Muscle of leg (tissue), 11 donors: ENCODE measurements around the gene KIN. TPM values are rescaled to one million over a fixed set of nuclear protein-coding genes. Genes with fewer than 3 reads are reported as not detected.

Source experiments
- DNase-seq: peaks from one replicate; pipeline ENCODE4 v3.0.0; 2013
- H3K27ac ChIP-seq: one replicate; pipeline ENCODE4 v1.5.1; 2013; ENCODE audit warnings: mild to moderate bottlenecking, low read length, control low read depth
- H3K27me3 ChIP-seq: one replicate; pipeline ENCODE4 v1.6.1; 2013; ENCODE audit warnings: low read length; ENCODE audit not compliant: control insufficient read depth, insufficient read depth
- H3K36me3 ChIP-seq: one replicate; pipeline ENCODE4 v1.6.1; 2013; ENCODE audit warnings: low read length; ENCODE audit not compliant: control insufficient read depth, insufficient read depth
- H3K4me1 ChIP-seq: one replicate; pipeline ENCODE4 v1.6.1; 2013; ENCODE audit warnings: low read length; ENCODE audit not compliant: control insufficient read depth, insufficient read depth
- H3K4me3 ChIP-seq: one replicate; pipeline ENCODE4 v1.5.1; 2013; ENCODE audit warnings: low read length, control low read depth
- H3K9me3 ChIP-seq: replicated peaks from 2 replicates; pipeline ENCODE4 v1.6.1; 2013; ENCODE audit warnings: low read depth, low read length; ENCODE audit not compliant: control insufficient read depth
- WGBS: methylation state at CpG from one replicate; pipeline ENCODE4 v1.1.5; 2013; ENCODE audit warnings: missing lambda C conversion rate; ENCODE audit not compliant: insufficient coverage; 5-methylcytosine and 5-hydroxymethylcytosine counted together
- polyA plus RNA-seq, 8 donors: library from polyadenylated mRNA; unstranded; fragments of 120-200 nt; gene quantifications; one replicate each; pipeline versions ENCODE4 v1.2.1 to v1.2.3, GENCODE V29; 2013; ENCODE audit warnings: inconsistent platforms in 1 of 8, low replicate concordance in 1 of 8; ENCODE audit not compliant: insufficient read length in 8 of 8, insufficient read depth in 1 of 8
- total RNA-seq: library from RNA; stranded (reverse); fragments of 120-200 nt; gene quantifications from one replicate; pipeline ENCODE4 v1.2.4, GENCODE V29; 2013

The KIN gene
- total and polyA plus RNA-seq, 9 donors: 9.1 to 14.1 (median 11.6) TPM

GRCh38 chr10:7776777-7777176, 11.0 kb downstream of the KIN start:
- no CpG with 5 or more reads among the region's 2 CpGs for WGBS
- no peaks in the 10 kb centered on the region for H3K27me3 ChIP-seq
- DNase-seq: no peak
- H3K4me3 ChIP-seq: no peak overlapping the region
- no peak overlapping the region for H3K27ac ChIP-seq
- peaks cover 48% of the 10 kb centered on the region for H3K36me3 ChIP-seq
- H3K9me3 ChIP-seq: no peaks in the 10 kb centered on the region
- no peaks in the 10 kb centered on the region for H3K4me1 ChIP-seq

GRCh38 chr10:7773845-7774801, 13.7 kb downstream of the KIN start:
- Histone ChIP-seq H3K27me3 (no peaks in the 10 kb centered on the region), H3K9me3 (no peaks in the 10 kb centered on the region), H3K4me1 (no peaks in the 10 kb centered on the region), H3K36me3 (peaks cover 45% of the 10 kb centered on the region), H3K27ac (peak overlapping the region; percentile 13), H3K4me3 (no peak overlapping the region)
- DNase-seq: no peak
- WGBS: 83% methylated on average over 4 of the region's 10 CpGs

GRCh38 chr10:7768417-7768816, 19.4 kb downstream of the KIN start:
- 100% methylated on average over 5 of the region's 7 CpGs for WGBS
- Histone ChIP-seq H3K36me3 (peaks cover 44% of the 10 kb centered on the region), H3K27me3 (no peaks in the 10 kb centered on the region), H3K9me3 (no peaks in the 10 kb centered on the region), H3K27ac (no peak overlapping the region), H3K4me1 (no peaks in the 10 kb centered on the region), H3K4me3 (no peak overlapping the region)
- no peak for DNase-seq

- no peaks in the 10 kb centered on the region for H3K9me3 ChIP-seq
- no peak overlapping the region for H3K27ac ChIP-seq
- no peak overlapping the region for H3K4me3 ChIP-seq
- no peak for DNase-seq
- H3K4me1 ChIP-seq: no peaks in the 10 kb centered on the region
- whole genome bisulfite sequencing: 89% methylated on average over 8 of the region's 10 CpGs
- no peaks in the 10 kb centered on the region for H3K27me3 ChIP-seq
- peaks cover 47% of the 10 kb centered on the region for H3K36me3 ChIP-seq
Observed at GRCh38 chr10:7767209-7767608, 20.6 kb downstream of the KIN start.

GRCh38 chr10:7766241-7766640, 21.6 kb downstream of the KIN start:
- WGBS: no CpG with 5 or more reads among the region's 3 CpGs
- no peak for DNase-seq
- H3K36me3 ChIP-seq: peaks cover 48% of the 10 kb centered on the region

GRCh38 chr10:7763929-7764328, 23.9 kb downstream of the KIN start:
- WGBS: 100% methylated on average over 2 of the region's 5 CpGs
- peak; percentile 40 for DNase-seq
- peaks cover 38% of the 10 kb centered on the region for H3K36me3 ChIP-seq
- H3K9me3 ChIP-seq: no peaks in the 10 kb centered on the region
- no peaks in the 10 kb centered on the region for H3K4me1 ChIP-seq
- H3K27me3 ChIP-seq: no peaks in the 10 kb centered on the region
- H3K27ac ChIP-seq: no peak overlapping the region
- no peak overlapping the region for H3K4me3 ChIP-seq

More at GRCh38 chr10:7766241-7766640, 21.6 kb downstream of the KIN start:
- H3K27me3 ChIP-seq: no peaks in the 10 kb centered on the region
- H3K4me1 ChIP-seq: no peaks in the 10 kb centered on the region
- H3K9me3 ChIP-seq: no peaks in the 10 kb centered on the region
- no peak overlapping the region for H3K27ac ChIP-seq
- H3K4me3 ChIP-seq: no peak overlapping the region

GRCh38 chr10:7756360-7756992, 31.3 kb downstream of the KIN start:
- Histone ChIP-seq H3K36me3 (peaks cover 31% of the 10 kb centered on the region), H3K27me3 (no peaks in the 10 kb centered on the region), H3K4me3 (no peak overlapping the region), H3K4me1 (no peaks in the 10 kb centered on the region), H3K27ac (no peak overlapping the region), H3K9me3 (no peaks in the 10 kb centered on the region)
- 89% methylated on average over 2 of the region's 7 CpGs for WGBS
- no peak for DNase-seq

GRCh38 chr10:7755103-7755502, 32.7 kb downstream of the KIN start:
- Histone ChIP-seq H3K9me3 (no peaks in the 10 kb centered on the region), H3K4me3 (no peak overlapping the region), H3K27me3 (no peaks in the 10 kb centered on the region), H3K27ac (no peak overlapping the region), H3K36me3 (peaks cover 29% of the 10 kb centered on the region), H3K4me1 (no peaks in the 10 kb centered on the region)
- no peak for DNase-seq
- no CpG with 5 or more reads among the region's 3 CpGs for WGBS

GRCh38 chr10:7752251-7752650, 35.5 kb downstream of the KIN start:
- no peaks in the 10 kb centered on the region for H3K4me1 ChIP-seq
- no peaks in the 10 kb centered on the region for H3K9me3 ChIP-seq
- H3K36me3 ChIP-seq: peaks cover 27% of the 10 kb centered on the region
- no peak overlapping the region for H3K4me3 ChIP-seq
- DNase-seq: no peak
- 80% methylated on average over 1 of the region's 6 CpGs for WGBS
- H3K27ac ChIP-seq: no peak overlapping the region
- no peaks in the 10 kb centered on the region for H3K27me3 ChIP-seq

- H3K36me3 ChIP-seq: peaks cover 19% of the 10 kb centered on the region
- no peaks in the 10 kb centered on the region for H3K27me3 ChIP-seq
- DNase-seq: no peak
- H3K9me3 ChIP-seq: no peaks in the 10 kb centered on the region
- WGBS: 93% methylated on average over 3 of the region's 5 CpGs
- H3K4me3 ChIP-seq: no peak overlapping the region
- no peaks in the 10 kb centered on the region for H3K4me1 ChIP-seq
- H3K27ac ChIP-seq: no peak overlapping the region
Observed at GRCh38 chr10:7750222-7750621, 37.6 kb downstream of the KIN start.
